Measurements from ENCODE around the gene GREB1L. TPM values are rescaled to one million over a fixed set of nuclear protein-coding genes. Genes with fewer than 3 reads are reported as not detected.

GREB1L gene
- total and polyA plus RNA-seq, 2 donors (not counting 3 experiments of a cell fraction or from before 2014, with no cell fraction given) = 0.22 to 0.41 TPM

DNA sequence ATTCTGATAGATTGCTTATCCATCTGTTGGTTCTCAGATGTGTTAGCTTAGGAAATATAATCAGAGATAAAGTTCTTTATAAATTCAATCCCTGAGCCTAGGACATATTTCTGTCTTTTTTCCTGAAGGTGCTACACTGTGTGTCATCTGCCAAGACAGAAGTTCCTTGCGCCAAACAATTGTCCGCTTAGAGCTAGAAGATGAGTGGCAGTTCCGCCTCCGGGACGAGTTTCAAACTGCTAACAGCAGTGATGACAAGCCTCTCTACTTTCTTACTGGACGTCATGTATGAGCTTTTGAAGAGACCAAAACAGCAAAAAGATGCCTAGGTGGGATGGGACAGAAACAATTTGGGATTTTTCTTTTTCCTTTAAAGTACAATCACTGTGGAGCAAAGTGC lies 280.5 kb downstream of the GREB1L start:
- H2AFZ ChIP-seq (ENCODE audit: low read depth, low read length) = no peak overlapping the region
- no peaks in the 10 kb centered on the region for H4K20me1 ChIP-seq (replicated peaks; ENCODE audit: control insufficient read depth, extremely low read depth, insufficient read depth, low read length)
- H3K9me3 ChIP-seq (replicated peaks; ENCODE audit: control insufficient read depth, insufficient read depth, low read length) = no peaks in the 10 kb centered on the region
- dilution Hi-C loops (cut with MboI; ENCODE audit: extremely low pct_ligation_motif_present, low sequenced_read_pairs) = no loop called here
- ChIA-PET POLR2A (no interaction called here), CTCF (interaction anchor here (1.3 kb wide), 1 partner anchor 9 kb away, joined by 3 read pairs; no protein-coding TSS in a partner anchor)
- TF ChIP-seq, protein P1, sequence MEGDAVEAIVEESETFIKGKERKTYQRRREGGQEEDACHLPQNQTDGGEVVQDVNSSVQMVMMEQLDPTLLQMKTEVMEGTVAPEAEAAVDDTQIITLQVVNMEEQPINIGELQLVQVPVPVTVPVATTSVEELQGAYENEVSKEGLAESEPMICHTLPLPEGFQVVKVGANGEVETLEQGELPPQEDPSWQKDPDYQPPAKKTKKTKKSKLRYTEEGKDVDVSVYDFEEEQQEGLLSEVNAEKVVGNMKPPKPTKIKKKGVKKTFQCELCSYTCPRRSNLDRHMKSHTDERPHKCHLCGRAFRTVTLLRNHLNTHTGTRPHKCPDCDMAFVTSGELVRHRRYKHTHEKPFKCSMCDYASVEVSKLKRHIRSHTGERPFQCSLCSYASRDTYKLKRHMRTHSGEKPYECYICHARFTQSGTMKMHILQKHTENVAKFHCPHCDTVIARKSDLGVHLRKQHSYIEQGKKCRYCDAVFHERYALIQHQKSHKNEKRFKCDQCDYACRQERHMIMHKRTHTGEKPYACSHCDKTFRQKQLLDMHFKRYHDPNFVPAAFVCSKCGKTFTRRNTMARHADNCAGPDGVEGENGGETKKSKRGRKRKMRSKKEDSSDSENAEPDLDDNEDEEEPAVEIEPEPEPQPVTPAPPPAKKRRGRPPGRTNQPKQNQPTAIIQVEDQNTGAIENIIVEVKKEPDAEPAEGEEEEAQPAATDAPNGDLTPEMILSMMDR (IDR thresholded peaks at IDR 0.05; ENCODE audit: extremely low read depth in 1 of 2, insufficient read depth in 1 of 2, low read depth in 1 of 2, low read length in 2 of 2) = no peak
- TF ChIP-seq FOS (IDR thresholded peaks at IDR 0.05; ENCODE audit: borderline replicate concordance, insufficient read depth, low read length) = no peak
- no peak for TF ChIP-seq EZH2 (IDR thresholded peaks at IDR 0.05; ENCODE audit: borderline replicate concordance, low read depth, low read length, severe bottlenecking)
- TF ChIP-seq JUN (IDR thresholded peaks at IDR 0.05; ENCODE audit: borderline replicate concordance, insufficient read depth, insufficient read length, low read depth) = no peak
- no peak for TF ChIP-seq POLR2AphosphoS5 (IDR thresholded peaks at IDR 0.05; ENCODE audit: insufficient read depth, low read depth, low read length)
- TF ChIP-seq GATA2 (IDR thresholded peaks at IDR 0.05; ENCODE audit: insufficient read depth, insufficient read length, low read depth, low read length) = no peak
- TF ChIP-seq POLR2A (IDR thresholded peaks at IDR 0.05; ENCODE audit: low read depth, low read length) = no peak
- TF ChIP-seq, protein P2, sequence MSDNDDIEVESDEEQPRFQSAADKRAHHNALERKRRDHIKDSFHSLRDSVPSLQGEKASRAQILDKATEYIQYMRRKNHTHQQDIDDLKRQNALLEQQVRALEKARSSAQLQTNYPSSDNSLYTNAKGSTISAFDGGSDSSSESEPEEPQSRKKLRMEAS (IDR thresholded peaks at IDR 0.05; ENCODE audit: insufficient read depth, insufficient read length) = no peak
- TF ChIP-seq MYC (IDR thresholded peaks at IDR 0.05; ENCODE audit: low read depth, low read length) = no peak
- H3K27me3 ChIP-seq (ENCODE audit: control insufficient read depth in 2 of 2, insufficient read depth in 2 of 2, low read length in 2 of 2) = no peaks in the 10 kb centered on the region
- no peaks in the 10 kb centered on the region for H3K79me2 ChIP-seq (ENCODE audit: control insufficient read depth, insufficient read depth, low read length)
- H3K27ac ChIP-seq (ENCODE audit: insufficient read depth, low read depth, low read length) = no peak overlapping the region
- FAIRE-seq (no peak), DNase-seq (ENCODE audit: low read depth, low spot score) (no peak)
- no peak overlapping the region for H3K4me3 ChIP-seq (replicated peaks in 1 of 3; ENCODE audit: insufficient read depth in 1 of 3, low read depth in 1 of 3, low read length in 3 of 3)
- peaks cover 3% of the 10 kb centered on the region in 2 experiments for H3K36me3 ChIP-seq (ENCODE audit: control insufficient read depth in 2 of 2, extremely low read depth in 1 of 2, insufficient read depth in 2 of 2, low read length in 2 of 2)
- intact Hi-C loops (cut with micrococcal nuclease) = no loop called here
- no peaks in the 10 kb centered on the region for H3K4me1 ChIP-seq (ENCODE audit: control insufficient read depth, extremely low read depth, insufficient read depth, low read length)
- BruUV-seq (replicated peaks) = no TSS peak
- H3K4me2 ChIP-seq (ENCODE audit: insufficient read depth, low read length) = no peak overlapping the region
- no peak overlapping the region for H3K9ac ChIP-seq (replicated peaks; ENCODE audit: extremely low read depth, insufficient read depth, low read length)
- H3K9me1 ChIP-seq (replicated peaks; ENCODE audit: control insufficient read depth, extremely low read depth, insufficient read depth, low read length) = no peaks in the 10 kb centered on the region
